HG03354 (cell line): Measurements from ENCODE around the gene C1GALT1.
"Not testable (repeated sequence)": the region's sequence is repeated elsewhere in the genome, so short reads cannot be mapped to it uniquely, and the experiment has no call there.

Experiments
- ATAC-seq: cut with Tn5 transposase; IDR thresholded peaks from one replicate; pipeline ENCODE4 v1.9.1; 2021; ENCODE audit warnings: mild to moderate bottlenecking; ENCODE audit not compliant: unreplicated experiment, poor library complexity, severe bottlenecking

Gene C1GALT1

DNA sequence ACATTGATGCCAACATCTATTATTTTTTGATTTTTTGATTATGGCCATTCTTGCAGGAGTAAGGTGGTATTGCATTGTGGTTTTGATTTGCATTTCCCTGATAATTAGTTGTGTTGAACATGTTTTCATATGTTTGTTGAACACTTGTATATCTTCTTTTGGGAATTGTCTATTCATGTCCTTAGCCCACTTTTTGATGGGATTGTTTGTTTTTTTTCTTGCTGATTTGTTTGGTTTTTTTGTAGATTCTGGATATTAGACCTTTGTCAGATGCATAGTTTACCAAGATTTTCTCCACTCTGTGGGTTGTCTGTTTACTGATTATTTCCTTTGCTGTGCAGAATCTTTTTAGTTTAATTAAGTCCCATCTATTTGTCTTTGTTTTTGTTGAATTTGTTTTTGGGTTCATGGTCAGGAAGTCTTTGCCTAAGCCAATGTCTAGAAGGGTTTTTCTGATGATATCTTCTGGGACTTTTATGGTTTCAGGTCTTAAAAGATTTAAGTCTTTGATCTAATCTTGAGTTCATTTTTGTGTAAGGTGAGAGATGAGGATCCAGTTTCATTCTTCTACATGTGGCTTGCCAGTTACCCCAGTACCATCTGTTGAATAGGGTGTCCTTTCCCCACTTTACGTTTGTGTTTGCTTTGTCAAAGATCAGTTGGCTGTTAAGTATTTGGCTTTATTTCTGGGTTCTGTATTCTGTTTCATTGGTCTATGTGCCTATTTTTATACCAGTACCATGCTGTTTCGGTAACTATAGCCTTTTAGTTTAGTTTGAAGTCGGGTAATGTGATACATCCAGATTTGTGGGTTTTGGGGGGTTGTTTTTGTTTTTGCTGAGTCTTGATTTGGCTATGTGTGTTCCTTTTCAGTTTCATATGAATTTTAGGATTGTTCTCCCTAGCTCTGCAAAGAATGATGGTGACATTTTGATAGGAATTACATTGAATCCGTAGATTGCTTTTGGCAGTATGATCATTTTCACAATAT, 10.7 kb downstream of the C1GALT1 start:
- not testable (repeated sequence) for ATAC-seq

DNA sequence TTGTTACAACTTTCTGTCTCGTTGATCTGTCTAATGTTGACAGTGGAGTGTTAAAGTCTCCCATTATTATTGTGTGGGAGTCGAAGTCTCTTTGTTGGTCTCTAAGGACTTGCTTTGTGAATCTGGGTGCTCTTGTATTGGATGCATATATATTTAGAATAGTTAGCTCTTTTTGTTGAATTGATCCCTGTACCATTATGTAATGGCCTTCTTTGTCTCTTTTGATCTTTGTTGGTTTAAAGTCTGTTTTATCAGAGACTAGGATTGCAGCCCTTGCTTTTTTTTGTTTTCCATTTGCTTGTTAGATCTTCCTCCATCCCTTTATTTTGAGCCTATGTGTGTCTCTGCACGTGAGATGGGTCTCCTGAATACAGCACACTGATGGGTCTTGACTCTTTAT, 17.2 kb downstream of the C1GALT1 start:
- not testable (repeated sequence) for ATAC-seq

DNA sequence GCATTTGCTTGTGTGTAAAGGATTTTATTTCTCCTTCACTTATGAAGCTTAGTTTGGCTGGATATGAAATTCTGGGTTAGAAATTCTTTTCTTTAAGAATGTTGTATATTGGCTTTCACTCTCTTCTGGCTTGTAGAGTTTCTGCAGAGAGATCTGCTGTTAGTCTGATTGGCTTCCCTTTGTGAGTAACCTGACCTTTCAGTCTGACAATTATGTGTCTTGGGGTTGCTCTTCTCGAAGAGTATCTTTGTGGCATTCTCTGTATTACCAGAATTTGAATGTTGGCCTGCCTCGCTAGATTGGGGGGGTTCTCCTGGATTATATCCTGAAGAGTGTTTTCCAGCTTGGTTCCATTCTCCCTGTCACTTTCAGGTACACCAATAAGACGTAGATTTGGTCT, 17.9 kb downstream of the C1GALT1 start:
- ATAC-seq = not testable (repeated sequence)

DNA sequence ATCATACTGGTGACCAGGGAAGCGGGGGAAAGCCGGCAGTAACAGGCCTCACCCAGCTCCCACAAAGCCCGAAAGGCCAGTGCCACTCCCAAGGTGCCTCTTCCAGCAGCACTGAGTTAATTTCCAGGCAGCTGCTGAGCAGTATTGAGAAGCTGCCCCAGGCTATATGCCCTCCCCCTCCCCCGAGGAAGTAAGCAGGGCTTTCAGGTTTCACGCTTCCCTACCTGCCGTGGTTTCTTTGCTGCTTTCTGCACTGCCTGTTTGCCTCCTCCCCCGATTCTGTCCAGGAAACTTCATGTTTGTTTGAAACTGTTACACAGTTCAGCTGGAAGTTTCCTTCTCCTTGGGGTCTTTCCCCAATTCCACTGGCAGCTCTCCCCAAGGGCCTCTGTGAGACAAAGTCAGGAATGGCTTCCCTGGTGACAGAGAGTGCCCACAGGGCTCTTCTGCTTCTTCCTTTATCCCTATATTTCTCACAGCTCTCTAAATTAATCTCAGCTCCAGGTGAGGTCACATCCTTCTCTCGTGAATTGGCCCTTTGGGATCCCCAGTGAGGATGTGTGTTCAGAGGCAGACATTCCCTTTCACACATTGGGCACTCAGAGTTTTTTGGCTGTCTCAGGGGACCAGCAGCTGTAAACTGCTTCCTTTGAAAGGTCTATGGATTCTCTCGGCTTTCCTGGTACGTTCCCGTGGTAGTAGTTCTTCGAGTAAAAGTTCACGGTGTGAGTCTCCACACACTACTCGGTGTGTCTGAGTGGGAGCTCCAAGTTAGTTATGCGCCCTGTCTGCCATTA, 19.4 kb downstream of the C1GALT1 start:
- peak; percentile 99 for ATAC-seq

DNA sequence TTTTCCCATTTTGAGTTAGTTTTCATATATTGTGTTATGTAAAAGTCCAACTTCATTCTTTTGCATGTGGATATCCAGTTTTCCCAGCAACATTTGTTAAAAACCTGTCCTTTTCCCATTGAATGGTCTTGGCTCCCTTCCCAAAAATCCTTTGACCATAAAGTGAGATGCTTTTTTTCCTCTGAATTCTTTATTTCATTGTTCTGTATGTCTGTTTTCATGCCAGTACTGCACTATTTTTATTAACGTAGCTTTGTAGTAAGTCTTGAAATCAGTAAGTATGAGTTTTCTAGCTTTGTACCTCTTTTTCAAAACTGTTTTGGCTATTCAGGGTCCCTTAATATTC, 20.0 kb downstream of the C1GALT1 start:
- no peak for ATAC-seq

DNA sequence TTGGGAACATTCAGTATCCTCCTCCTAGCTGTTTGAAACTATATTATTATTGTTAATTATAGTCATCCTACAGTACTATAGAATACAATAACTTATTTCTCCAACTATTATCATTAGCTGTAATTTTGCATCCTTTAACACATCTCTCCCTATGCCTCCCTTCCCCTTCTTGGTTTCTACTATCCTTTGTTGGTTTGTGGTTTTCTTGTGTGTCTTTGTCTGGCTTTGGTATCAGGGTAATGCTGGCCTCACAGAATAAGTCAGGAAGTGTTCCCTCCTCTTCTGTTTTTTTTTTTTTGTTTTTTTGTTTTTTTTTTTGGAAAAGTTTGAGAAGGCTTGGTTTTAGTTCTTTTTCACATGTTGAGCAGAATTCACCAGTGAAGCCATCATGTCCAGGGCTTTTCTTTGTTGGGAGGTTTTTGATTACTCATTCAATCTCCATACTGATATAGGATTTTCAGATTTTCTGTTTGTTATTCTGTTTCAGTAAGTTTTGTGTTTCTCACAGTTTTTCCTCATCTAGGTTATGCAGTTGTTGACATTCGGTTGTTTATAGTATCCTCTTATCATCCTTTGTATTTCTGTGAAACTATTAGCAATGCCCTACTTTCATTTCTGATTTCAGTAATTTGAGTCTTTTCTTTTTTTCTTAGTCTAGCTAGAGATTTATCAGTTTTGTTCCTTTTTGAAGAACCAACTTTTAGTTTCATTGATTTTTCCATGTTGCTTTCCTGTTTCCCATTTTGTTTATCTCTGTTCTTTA, 21.6 kb downstream of the C1GALT1 start:
- no peak for ATAC-seq

DNA sequence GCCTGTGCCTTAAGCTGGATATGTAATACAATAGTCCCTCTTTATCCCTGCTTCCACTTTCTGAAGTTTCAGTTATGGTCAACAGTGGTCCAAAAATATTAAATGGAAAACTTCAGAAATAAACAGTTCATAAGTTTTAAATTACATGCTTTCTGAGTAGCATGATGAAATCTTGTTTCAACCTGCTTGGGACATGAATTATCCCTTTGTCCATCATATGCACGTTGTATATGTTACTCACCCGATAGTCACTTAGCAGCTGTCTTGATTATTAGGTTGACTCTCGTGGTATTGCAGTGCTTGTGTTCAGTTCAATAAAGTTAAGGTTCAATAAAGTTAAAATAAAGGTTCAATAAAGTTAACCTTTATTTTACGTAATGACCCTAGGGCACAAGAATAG, 25.5 kb downstream of the C1GALT1 start:
- no peak for ATAC-seq

DNA sequence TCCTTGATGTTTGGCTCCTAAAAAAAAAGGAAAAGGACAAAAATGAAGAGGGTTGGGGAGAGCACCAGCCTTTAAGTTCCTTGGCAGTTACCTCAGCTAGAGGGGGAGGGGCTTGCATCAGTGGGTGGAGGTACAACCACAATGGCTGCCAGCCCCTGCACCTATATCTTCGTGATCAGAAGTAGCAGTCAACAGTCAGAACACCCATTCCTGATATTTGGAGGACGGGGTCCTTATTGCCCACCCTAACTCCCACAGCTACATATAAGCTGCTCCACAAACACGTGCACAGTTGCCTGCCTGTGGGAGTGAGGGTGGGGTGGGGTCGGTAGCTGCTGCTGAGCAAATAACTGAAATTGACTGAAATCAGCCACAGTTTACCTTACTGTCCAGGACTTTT, 26.2 kb downstream of the C1GALT1 start:
- no peak for ATAC-seq

DNA sequence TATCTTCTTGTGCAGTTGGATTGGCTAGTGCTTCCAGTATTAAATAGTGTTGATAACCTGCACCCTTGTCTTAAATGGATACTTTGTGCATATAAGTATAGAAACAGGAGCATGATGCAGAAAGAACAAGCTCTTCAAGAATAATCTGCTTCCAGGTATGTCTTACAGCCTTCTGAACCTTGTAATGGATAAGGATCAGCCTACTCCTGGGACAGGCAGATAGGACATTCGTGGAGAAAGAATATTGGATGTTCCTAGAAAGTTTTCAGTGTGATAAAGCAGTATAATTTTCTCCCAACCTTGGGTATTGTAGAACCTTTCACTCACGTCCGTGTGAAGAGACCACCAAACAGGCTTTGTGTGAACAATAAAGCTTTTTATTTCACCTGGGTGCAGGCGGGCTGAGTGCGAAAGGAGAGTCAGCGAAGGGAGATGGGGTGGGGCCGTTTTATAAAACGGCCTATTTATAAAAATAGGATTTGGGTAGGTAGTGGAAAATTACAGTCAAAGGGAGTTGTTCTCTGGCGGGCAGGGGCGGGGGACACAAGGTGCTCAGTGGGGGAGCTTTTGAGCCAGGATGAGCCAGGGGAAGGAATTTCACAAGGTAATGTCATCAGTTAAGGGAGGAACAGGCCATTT, 27.2 kb downstream of the C1GALT1 start:
- no peak for ATAC-seq

DNA sequence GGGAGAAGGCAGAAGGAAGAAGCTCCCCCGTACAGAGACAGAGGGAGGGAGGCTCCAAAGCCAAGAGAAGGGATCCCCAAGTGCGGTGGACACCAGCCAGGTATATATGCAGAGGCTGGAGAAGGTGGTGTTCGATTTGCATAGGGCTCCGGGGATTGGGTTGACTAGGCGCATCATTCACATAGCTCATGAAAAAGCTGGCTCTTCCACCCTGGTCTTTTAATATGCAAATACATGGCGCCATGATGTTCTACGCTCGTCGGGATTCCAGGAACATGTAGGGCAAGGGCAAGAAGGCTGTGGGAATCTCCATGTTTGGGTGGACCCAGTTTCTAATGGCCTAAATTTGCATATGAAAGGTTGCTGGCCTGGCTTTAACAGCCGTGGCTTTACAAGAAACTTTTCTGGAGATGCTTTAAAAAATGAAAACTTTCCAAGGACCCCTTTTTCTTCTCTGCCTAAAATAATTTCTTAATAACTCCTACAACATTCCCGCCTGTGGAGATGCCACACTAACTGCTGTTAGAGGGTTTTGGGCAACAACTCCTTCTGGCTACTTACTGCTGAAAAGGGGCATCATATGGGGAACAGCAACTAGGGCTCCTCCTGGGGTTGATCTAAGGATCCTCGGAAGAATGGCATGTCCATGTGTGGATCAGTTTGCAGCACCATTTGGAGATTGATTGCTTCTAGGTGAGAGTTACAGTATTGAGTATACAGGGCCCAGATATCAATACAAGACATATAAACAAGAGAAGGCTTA, 28.3 kb downstream of the C1GALT1 start:
- no peak for ATAC-seq

DNA sequence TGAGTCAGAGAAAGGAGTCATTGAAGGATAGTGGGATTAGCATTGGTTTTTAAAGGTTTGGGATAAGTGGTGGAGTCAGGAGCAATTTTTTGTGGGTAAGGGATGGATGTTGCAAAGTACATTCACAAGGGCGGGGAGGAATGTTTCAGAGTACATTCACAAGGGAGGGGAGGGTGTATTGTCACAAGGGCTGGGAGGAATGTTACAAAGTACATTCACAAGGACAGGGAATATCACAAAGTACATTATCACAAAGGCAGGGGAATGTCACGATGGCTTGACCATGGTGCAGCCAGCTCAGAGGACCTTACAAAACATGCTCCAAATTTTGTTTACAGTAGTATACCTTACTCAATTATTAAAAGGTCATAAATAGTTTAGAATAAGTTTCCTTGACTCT, 30.3 kb downstream of the C1GALT1 start:
- no peak for ATAC-seq

DNA sequence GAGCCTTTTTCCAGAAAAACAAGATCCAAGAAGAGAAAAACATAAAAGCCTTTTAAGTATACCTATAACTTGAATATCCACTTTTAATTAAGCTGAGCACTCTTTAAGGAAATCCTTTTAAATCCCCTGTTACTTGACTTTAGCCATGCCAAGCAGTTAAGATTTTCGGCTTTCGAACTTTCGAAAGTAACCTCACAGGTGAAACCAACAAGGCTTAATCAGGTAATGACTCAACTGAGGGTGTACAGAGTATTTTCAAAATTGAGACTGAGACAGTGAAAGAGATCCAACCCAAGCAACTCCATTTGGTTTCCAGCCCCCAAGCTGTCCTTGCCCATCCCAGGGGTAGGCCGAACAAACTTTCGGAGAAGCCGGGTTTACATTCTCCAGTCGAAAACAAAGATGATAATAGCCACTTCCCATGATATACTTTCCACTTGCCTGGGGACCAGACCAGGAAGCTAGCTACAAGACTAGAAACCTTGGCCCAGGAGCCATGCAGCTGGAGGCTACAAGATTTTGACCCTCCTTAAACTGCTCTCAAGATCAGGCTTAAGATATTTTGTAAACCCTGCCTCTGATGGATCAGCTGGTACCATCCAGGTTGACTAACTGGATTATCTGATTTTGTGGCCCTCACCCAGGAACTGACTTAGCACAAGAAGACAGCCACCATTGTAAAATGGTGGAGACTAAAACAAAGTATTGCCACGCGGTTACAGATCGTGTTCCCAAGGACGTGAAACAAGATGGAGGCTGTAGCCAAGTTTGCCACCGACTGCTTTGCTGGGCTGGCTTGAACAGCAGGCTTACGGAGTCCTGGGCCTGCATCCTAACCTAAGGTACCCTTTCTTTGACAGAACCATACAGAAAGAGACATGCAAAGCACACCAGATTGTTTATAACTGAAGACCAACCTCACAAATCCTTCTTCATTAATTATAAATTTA, 32.3 kb downstream of the C1GALT1 start:
- ATAC-seq = no peak

DNA sequence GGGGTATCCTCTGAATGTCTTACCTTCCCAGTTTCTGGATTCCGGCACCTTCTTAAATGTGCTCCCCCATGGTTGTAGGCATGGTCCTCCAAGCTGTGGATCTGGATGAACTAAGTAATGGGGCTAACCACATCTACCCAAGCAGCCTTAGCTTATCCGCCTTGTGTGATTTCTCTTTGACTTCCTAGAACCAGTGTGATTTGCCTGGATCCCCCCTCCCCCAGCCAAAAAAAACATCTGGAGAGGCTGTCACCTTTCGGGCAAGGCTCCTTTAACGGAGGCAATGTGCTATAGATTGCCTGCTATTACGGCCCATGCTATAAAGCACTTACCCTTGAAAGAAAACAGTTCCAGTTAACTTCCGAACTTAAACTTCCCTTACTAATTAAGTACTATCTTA, 33.9 kb downstream of the C1GALT1 start:
- no peak for ATAC-seq

DNA sequence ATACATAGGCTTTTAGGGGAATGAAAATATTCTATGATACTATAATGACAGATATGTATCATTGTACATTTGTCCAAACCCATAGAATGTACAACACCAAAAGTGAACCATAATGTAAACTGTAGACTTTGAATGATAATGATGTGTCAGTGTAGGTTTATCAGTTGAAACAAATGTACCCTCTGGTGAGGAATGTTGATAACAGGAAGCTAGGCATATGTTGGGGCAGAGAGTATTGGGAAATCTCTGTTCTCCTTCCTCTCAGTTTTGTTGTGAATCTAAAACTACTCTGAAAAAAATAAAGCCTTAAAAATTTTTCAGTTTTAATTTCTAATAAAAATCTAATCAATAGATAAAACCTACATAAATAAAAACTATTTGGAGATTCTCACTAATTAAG, 36.9 kb downstream of the C1GALT1 start:
- no peak for ATAC-seq

DNA sequence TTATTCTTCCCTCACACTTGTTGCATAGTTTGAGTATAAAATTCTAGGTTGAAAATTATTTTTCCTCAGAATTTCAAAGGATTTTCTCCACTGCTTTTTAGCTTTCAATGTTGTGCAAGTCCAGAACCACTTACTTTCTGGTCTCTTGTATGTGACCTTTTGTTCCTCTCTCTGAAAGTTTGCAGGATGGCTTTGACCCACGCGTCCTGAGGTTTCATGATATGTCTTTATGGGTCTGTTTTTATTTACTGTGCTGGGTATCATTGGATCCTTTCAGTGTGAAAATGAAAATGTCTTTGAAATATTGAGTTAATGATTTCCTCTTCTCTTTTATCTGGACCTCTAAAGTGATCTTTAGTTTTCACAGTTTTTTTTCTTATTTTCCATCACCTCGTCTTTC, 38.5 kb downstream of the C1GALT1 start:
- no peak for ATAC-seq

DNA sequence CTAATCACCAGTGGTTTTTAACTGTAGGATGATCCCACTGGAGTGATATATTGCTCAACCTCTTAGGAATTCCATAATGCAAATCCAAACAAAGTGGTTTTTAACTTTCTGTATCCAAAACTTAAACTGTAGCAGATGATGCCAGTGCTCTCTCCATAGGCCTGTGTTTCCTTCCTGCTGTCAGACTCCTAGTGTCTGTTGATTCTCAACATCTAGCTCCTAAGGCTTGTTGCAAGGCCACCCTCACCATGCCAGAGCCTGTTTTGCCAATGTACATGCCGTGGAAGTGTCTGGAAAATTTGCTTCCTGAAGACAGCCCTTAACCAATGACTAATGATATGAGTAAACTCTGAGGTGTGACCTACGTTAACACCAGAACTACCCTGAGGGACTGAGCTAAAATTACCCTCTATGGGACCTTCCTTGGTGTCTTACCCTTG, 39.3 kb downstream of the C1GALT1 start:
- ATAC-seq = no peak

DNA sequence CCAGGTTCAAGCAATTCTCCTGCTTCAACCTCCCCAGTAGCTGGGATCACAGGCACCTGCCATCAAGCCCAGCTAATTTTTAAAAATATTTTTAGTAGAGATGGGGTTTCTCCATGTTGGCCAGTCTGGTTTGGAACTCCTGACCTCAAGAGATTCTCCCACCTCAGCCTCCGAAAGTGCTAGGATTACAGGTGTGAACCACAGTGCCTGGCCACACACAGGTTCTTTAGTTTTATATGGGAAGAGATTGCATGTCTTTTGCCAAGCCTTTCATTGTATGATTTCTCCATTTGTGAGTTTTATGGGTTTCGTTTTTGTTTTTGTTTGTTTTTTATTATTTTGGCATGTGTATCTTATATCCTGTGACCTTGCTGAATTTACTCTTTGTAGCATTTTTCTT, 40.9 kb downstream of the C1GALT1 start:
- no peak for ATAC-seq

DNA sequence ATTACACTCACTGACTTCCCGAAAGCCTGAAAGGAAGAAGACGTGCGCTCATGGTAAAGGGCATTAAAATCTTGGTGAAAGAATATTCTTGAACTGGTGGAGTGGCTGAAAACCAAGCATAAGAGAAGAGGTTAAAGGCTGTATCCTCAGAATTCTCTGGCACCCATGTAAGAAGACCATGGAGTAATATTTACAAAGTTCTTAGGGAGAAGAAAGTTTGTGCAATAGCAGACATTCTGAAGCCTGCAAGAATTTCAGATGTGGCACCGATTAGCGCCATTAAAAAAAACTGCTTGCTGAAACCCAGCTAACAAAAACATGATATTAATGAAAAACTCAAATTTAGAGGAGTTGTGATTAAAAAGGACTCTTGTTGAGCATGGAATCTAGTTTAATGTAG, 44.1 kb downstream of the C1GALT1 start:
- no peak for ATAC-seq
